HepG2 (cell line): Measurements from ENCODE around the gene CD180. TPM values are rescaled to one million over a fixed set of nuclear protein-coding genes. Genes with fewer than 3 reads are reported as not detected.
A peak's percentile ranks its signal among the peaks of the same experiment; 100 is the strongest.

ENCODE experiments used
- ATAC-seq: fragments of 200-7000 bp; cut with Tn5 transposase; 3 replicates; pipeline ENCODE4 v1.9.1; 2020; ENCODE audit warnings: mild to moderate bottlenecking, moderate library complexity
- BruUV-seq: library from RNA; stranded (reverse); fragments of 400-500 nt; replicated peaks from 2 replicates; lab custom pipeline; 2021; lab: Mats Ljungman, UMichigan
- CTCF ChIA-PET: fragments of 300-600 bp; formaldehyde crosslinking; extraction: SDS; loops from one replicate; lab custom pipeline; 2021; ENCODE audit warnings: low total read pairs, inconsistent platforms, low intra/inter-chr PET ratio; lab: Yijun Ruan, JAX
- POLR2A ChIA-PET: fragments of 350-600 bp; sonication (Branson Sonifier 250); formaldehyde crosslinking; loops from one replicate; lab custom pipeline; 2020; ENCODE audit warnings: antibody characterized with exemption, inconsistent platforms; lab: Yijun Ruan, JAX
- DNase-seq: peaks from one replicate; pipeline ENCODE4 v3.0.0-alpha.2; 2015; ENCODE audit warnings: low spot score
- FAIRE-seq: peaks from 3 replicates; lab custom pipeline; 2011; peaks lifted over from hg19 to GRCh38; lab: Jason Lieb, UNC
- H2AFZ ChIP-seq: one replicate; pipeline ENCODE4 v1.6.1; 2011; ENCODE audit warnings: low read length, inconsistent platforms
- H3K27ac ChIP-seq: fragments of 300-600 bp; 3 replicates; pipeline ENCODE4 v1.8.0; 2011; ENCODE audit warnings: mixed run types, mild to moderate bottlenecking, mixed read lengths, low read length, inconsistent platforms; ENCODE audit not compliant: insufficient read depth; ENCODE audit errors: extremely low read length
- H3K27me3 ChIP-seq, 2 experiments: fragments of 200-600 bp in 1 of 2; 2 replicates in 1 of 2; 3 replicates in 1 of 2; pipeline versions ENCODE4 v1.6.0 to v1.8.0; 2011; ENCODE audit warnings: low read length in 2 of 2, mild to moderate bottlenecking in 2 of 2, moderate library complexity in 2 of 2, inconsistent platforms in 1 of 2; ENCODE audit not compliant: insufficient read depth in 2 of 2, control insufficient read depth in 1 of 2
- H3K36me3 ChIP-seq, 2 experiments: fragments of 200-600 bp in 1 of 2; replicated peaks in 1 of 2; 2 replicates in 1 of 2; 3 replicates in 1 of 2; pipeline versions ENCODE4 v1.5.1 to v1.8.0; 2011; ENCODE audit warnings: low read length in 2 of 2, inconsistent platforms in 1 of 2; ENCODE audit not compliant: insufficient read depth in 2 of 2, control insufficient read depth in 1 of 2
- H3K4me1 ChIP-seq: 2 replicates; pipeline ENCODE4 v1.5.1; 2012; ENCODE audit warnings: low read length, inconsistent platforms; ENCODE audit not compliant: insufficient read depth
- H3K4me2 ChIP-seq: 2 replicates; pipeline ENCODE4 v1.6.0; 2011; ENCODE audit warnings: low read depth, low read length, inconsistent platforms
- H3K4me3 ChIP-seq, 3 experiments: fragments of 200-600 bp in 1 of 3; sonication (generic), shearing (Covaris generic) in 1 of 3; replicated peaks in 1 of 3; 2 replicates each; pipeline ENCODE4 v1.5.1; 2011 to 2016; ENCODE audit warnings: low read length in 3 of 3, inconsistent platforms in 2 of 3, low read depth in 2 of 3, mild to moderate bottlenecking in 2 of 3, control low read depth in 1 of 3, mixed read lengths in 1 of 3; ENCODE audit not compliant: insufficient read depth in 1 of 3
- H3K79me2 ChIP-seq: one replicate; pipeline ENCODE4 v1.6.1; 2011; ENCODE audit warnings: low read length, inconsistent platforms; ENCODE audit not compliant: insufficient read depth
- H3K9ac ChIP-seq: 2 replicates; pipeline ENCODE4 v1.6.0; 2011; ENCODE audit warnings: mild to moderate bottlenecking, low read depth, low read length, inconsistent platforms; ENCODE audit not compliant: insufficient read depth
- H3K9me3 ChIP-seq: 2 replicates; pipeline ENCODE4 v1.5.1; 2012; ENCODE audit warnings: mild to moderate bottlenecking, low read length
- H4K20me1 ChIP-seq: 2 replicates; pipeline ENCODE4 v1.6.0; 2011; ENCODE audit warnings: inconsistent platforms, mild to moderate bottlenecking, low read length, moderate library complexity; ENCODE audit not compliant: insufficient read depth
- AGO2 ChIP-seq: fragments of 200-400 bp; formaldehyde crosslinking; optimal IDR thresholded peaks from 2 replicates; pipeline ENCODE3; 2017; ENCODE audit warnings: mild to moderate bottlenecking, low read depth, low read length, moderate library complexity
- ATF7-NPFF ChIP-seq: sonication (generic); formaldehyde crosslinking; IDR thresholded peaks from 2 replicates; pipeline ENCODE4 v1.8.1; 2023; ENCODE audit warnings: mild to moderate bottlenecking, low read depth, missing genetic modification reagents, moderate library complexity
- KDM6A ChIP-seq: IDR thresholded peaks from 2 replicates; pipeline ENCODE4 v1.6.1; 2016; ENCODE audit warnings: low read depth
- MED13 ChIP-seq: sonication (generic); formaldehyde crosslinking; IDR thresholded peaks from 2 replicates; pipeline ENCODE4 v1.5.0; 2020; ENCODE audit warnings: missing genetic modification reagents
- PLRG1 ChIP-seq: fragments of 450-650 bp; conservative IDR thresholded peaks from 2 replicates; pipeline ENCODE4 v1.6.1; 2016
- ZBTB33 ChIP-seq: sonication (generic); formaldehyde crosslinking; IDR thresholded peaks from 2 replicates; pipeline ENCODE4 v1.4.0; 2020; ENCODE audit warnings: missing genetic modification reagents
- ZNF552 ChIP-seq: sonication (generic); formaldehyde crosslinking; IDR thresholded peaks from 2 replicates; pipeline ENCODE4 v1.9.0; 2022; ENCODE audit warnings: missing genetic modification reagents, mild to moderate bottlenecking, borderline replicate concordance
- ZNF674 ChIP-seq: sonication (generic); formaldehyde crosslinking; IDR thresholded peaks from 2 replicates; pipeline ENCODE4 v1.5.0; 2020; ENCODE audit warnings: low read depth, mild to moderate bottlenecking, missing genetic modification reagents
- WGBS: methylation state at CpG from one replicate; pipeline ENCODE4 v1.1.6; 2017; ENCODE audit warnings: low lambda C conversion rate; 5-methylcytosine and 5-hydroxymethylcytosine counted together
- in situ Hi-C: cut with HindIII; loops from 2 replicates; pipeline ENCODE4 v1.10.0; 2017; ENCODE audit warnings: low pct_unique_long_range_greater_than_20kb; ENCODE audit not compliant: extremely low pct_ligation_motif_present
- intact Hi-C: fragments of 100-400 bp; cut with micrococcal nuclease; formaldehyde crosslinking; loops from one replicate; pipeline ENCODE4 v1.10.0; 2022; ENCODE audit not compliant: unreplicated experiment
- polyA plus RNA-seq, 8 experiments: library from polyadenylated mRNA; depleted of rRNA in 3 of 8; stranded (reverse) in 7 of 8; unstranded in 1 of 8; fragments of >200 nt; fragmentation: Illumina TruSeq in 4 of 8; extraction: Trizol in 4 of 8; gene quantifications; 2 replicates each; pipeline versions ENCODE4 v1.2.1 to v1.2.3, GENCODE V29; 2011 to 2016; ENCODE audit warnings: low read depth in 4 of 8, missing spikeins in 1 of 8, mixed read lengths in 1 of 8; ENCODE audit not compliant: insufficient read depth in 1 of 8
- total RNA-seq, 5 experiments: library from RNA; depleted of rRNA; stranded (reverse); fragments of >200 nt; fragmentation: Illumina TruSeq; extraction: Trizol; gene quantifications; 2 replicates each; pipeline ENCODE4 v1.2.3, GENCODE V29; 2016; ENCODE audit warnings: low read depth in 1 of 5
- TF ChIP-seq, protein P1 (sequence below): sonication (generic); formaldehyde crosslinking; IDR thresholded peaks from 2 replicates; pipeline ENCODE4 v1.5.0; 2020; ENCODE audit warnings: mild to moderate bottlenecking, missing genetic modification reagents, moderate library complexity

Gene CD180
- total and polyA plus RNA-seq, 2 of the 13 experiments (the other 11 are each of a cell fraction or from before 2014, with no cell fraction given): not detected

DNA sequence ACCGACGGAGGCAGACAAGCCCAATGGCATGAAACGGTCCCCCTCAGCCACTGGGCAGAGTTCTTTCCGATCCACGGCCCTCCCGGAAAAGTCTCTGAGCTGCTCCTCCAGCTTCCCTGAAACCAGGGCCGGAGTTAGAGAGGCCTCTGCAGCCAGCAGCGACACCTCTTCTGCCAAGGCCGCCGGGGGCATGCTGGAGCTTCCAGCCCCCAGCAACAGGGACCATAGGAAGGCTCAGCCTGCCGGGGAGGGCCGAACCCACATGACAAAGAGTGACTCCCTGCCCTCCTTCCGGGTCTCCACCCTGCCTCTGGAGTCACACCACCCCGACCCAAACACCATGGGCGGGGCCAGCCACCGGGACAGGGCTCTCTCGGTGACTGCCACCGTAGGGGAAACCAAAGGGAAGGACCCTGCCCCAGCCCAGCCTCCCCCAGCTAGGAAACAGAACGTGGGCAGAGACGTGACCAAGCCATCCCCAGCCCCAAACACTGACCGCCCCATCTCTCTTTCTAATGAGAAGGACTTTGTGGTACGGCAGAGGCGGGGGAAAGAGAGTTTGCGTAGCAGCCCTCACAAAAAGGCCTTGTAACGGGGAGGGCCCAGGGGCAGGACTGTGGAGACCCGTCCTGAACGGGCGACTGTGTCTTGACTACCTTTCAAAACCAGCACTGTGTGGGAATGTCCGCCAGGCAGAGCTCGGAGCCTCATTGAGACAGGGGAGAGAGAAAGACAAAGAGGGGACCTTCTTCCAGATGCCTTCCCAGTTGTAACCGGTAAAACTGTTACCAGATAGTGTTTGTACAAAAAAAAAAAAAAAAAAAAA, 29.9 kb downstream of the CD180 start:
- H3K9ac ChIP-seq: no peak overlapping the region
- H3K27me3 ChIP-seq: no peaks in the 10 kb centered on the region
- POLR2A ChIA-PET: no interaction called here
- CTCF ChIA-PET: no interaction called here
- DNase-seq (no peak), ATAC-seq (no peak), FAIRE-seq (no peak)
- H3K36me3 ChIP-seq: peaks cover 1 to 18% of the 10 kb centered on the region in 2 experiments; a peak in 4 of 5 replicates
- 97% methylated on average over 19 of the region's 31 CpGs for WGBS
- H3K4me1 ChIP-seq: no peaks in the 10 kb centered on the region
- H3K79me2 ChIP-seq: no peaks in the 10 kb centered on the region
- H3K4me3 ChIP-seq: no peak overlapping the region
- BruUV-seq: no TSS peak
- intact Hi-C loops (no loop called here), in situ Hi-C loops (no loop called here)
- H2AFZ ChIP-seq: no peak overlapping the region
- no peak for TF ChIP-seq ZNF552 (CRISPR knock-in tag)
- peak; percentile 23 for TF ChIP-seq AGO2
- no peak for TF ChIP-seq MED13 (CRISPR knock-in tag)
- no peak for TF ChIP-seq ATF7-NPFF
- no peak for TF ChIP-seq KDM6A (CRISPR knock-in tag)
- no peak for TF ChIP-seq PLRG1
- TF ChIP-seq, all 625 proteins: peak for 1
- Histone ChIP-seq H3K9me3 (no peaks in the 10 kb centered on the region), H3K4me2 (no peak overlapping the region), H3K27ac (no peak overlapping the region), H4K20me1 (no peaks in the 10 kb centered on the region)

DNA sequence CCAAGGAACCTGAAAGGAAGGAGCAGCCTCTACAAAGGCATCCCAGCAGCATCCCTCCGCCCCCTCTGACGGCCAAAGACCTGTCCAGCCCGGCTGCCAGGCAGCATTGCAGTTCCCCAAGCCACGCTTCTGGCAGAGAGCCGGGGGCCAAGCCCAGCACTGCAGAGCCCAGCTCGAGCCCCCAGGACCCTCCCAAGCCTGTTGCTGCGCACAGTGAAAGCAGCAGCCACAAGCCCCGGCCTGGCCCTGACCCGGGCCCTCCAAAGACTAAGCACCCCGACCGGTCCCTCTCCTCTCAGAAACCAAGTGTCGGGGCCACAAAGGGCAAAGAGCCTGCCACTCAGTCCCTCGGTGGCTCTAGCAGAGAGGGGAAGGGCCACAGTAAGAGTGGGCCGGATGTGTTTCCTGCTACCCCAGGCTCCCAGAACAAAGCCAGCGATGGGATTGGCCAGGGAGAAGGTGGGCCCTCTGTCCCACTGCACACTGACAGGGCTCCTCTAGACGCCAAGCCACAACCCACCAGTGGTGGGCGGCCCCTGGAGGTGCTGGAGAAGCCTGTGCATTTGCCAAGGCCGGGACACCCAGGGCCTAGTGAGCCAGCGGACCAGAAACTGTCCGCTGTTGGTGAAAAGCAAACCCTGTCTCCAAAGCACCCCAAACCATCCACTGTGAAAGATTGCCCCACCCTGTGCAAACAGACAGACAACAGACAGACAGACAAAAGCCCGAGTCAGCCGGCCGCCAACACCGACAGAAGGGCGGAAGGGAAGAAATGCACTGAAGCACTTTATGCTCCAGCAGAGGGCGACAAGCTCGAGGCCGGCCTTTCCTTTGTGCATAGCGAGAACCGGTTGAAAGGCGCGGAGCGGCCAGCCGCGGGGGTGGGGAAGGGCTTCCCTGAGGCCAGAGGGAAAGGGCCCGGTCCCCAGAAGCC, 30.8 kb downstream of the CD180 start:
- POLR2A ChIA-PET: no interaction called here
- TF ChIP-seq ZBTB33 (CRISPR knock-in tag) (peak; percentile 95), ZNF674 (CRISPR knock-in tag) (no peak)
- TF ChIP-seq, protein P1, sequence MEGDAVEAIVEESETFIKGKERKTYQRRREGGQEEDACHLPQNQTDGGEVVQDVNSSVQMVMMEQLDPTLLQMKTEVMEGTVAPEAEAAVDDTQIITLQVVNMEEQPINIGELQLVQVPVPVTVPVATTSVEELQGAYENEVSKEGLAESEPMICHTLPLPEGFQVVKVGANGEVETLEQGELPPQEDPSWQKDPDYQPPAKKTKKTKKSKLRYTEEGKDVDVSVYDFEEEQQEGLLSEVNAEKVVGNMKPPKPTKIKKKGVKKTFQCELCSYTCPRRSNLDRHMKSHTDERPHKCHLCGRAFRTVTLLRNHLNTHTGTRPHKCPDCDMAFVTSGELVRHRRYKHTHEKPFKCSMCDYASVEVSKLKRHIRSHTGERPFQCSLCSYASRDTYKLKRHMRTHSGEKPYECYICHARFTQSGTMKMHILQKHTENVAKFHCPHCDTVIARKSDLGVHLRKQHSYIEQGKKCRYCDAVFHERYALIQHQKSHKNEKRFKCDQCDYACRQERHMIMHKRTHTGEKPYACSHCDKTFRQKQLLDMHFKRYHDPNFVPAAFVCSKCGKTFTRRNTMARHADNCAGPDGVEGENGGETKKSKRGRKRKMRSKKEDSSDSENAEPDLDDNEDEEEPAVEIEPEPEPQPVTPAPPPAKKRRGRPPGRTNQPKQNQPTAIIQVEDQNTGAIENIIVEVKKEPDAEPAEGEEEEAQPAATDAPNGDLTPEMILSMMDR (CRISPR knock-in tag): 0 out of 2 replicates have a peak, but pooled peaks have one; percentile 40

More for the DNA sequence above, 30.8 kb downstream of the CD180 start:
- BruUV-seq: no TSS peak
- no peaks in the 10 kb centered on the region for H3K79me2 ChIP-seq
- ATAC-seq (peak; percentile 37), FAIRE-seq (no peak), DNase-seq (no peak)
- H2AFZ ChIP-seq: no peak overlapping the region
- H3K27me3 ChIP-seq: no peaks in the 10 kb centered on the region
- CTCF ChIA-PET: no interaction called here
- no peaks in the 10 kb centered on the region for H4K20me1 ChIP-seq
- no peak overlapping the region for H3K27ac ChIP-seq
- no peak overlapping the region for H3K9ac ChIP-seq
- no peak overlapping the region for H3K4me3 ChIP-seq
- intact Hi-C loops (no loop called here), in situ Hi-C loops (no loop called here)
- peaks cover 1 to 21% of the 10 kb centered on the region in 2 experiments; a peak in 4 of 5 replicates for H3K36me3 ChIP-seq
- no peaks in the 10 kb centered on the region for H3K9me3 ChIP-seq
- WGBS: 93% methylated on average over 22 of the region's 36 CpGs
- H3K4me1 ChIP-seq: no peaks in the 10 kb centered on the region
- no peak overlapping the region for H3K4me2 ChIP-seq
